K562 (cell line): ENCODE results near the gene TEX54. TPM values are rescaled to one million over a fixed set of nuclear protein-coding genes. Genes with fewer than 3 reads are reported as not detected.

Source experiments
- C11orf30 ChIP-seq: fragments of 450-650 bp; IDR thresholded peaks from 2 replicates; pipeline ENCODE4 v1.6.1; 2016; ENCODE audit warnings: low read depth, mild to moderate bottlenecking
- CGGBP1 ChIP-seq: fragments of 250-450 bp; sonication (Bioruptor Pico); IDR thresholded peaks from 2 replicates; pipeline ENCODE4 v1.9.0; 2021; ENCODE audit warnings: mild to moderate bottlenecking
- CHD1 ChIP-seq: fragments of 200-600 bp; sonication (generic); IDR thresholded peaks from one replicate; pipeline ENCODE4 v1.6.1; 2012; ENCODE audit warnings: mild to moderate bottlenecking, moderate library complexity, low read length, inconsistent platforms
- CSDE1 ChIP-seq, 2 experiments: fragments of 450-650 bp; IDR thresholded peaks; 2 replicates each; pipeline ENCODE4 v1.6.1; 2016; ENCODE audit warnings: mild to moderate bottlenecking in 1 of 2
- ELF4 ChIP-seq: fragments of 450-650 bp; formaldehyde crosslinking; IDR thresholded peaks from 2 replicates; pipeline ENCODE4 v1.4.0; 2022; ENCODE audit warnings: missing genetic modification characterization
- ESRRB ChIP-seq: fragments of 250-450 bp; sonication (Bioruptor Pico); IDR thresholded peaks from 2 replicates; pipeline ENCODE4 v1.5.0; 2020; ENCODE audit warnings: mild to moderate bottlenecking, moderate library complexity, borderline replicate concordance
- GATAD2A ChIP-seq: fragments of 450-650 bp; IDR thresholded peaks from 2 replicates; pipeline ENCODE4 v1.6.1; 2017
- ILF3 ChIP-seq: fragments of 450-650 bp; IDR thresholded peaks from 2 replicates; pipeline ENCODE4 v1.6.1; 2018; ENCODE audit warnings: antibody characterized with exemption, mild to moderate bottlenecking, moderate library complexity, borderline replicate concordance
- KDM2B ChIP-seq: fragments of 250-450 bp; sonication (Bioruptor Pico); IDR thresholded peaks from 2 replicates; pipeline ENCODE4 v1.8.0; 2021; ENCODE audit warnings: mild to moderate bottlenecking, moderate library complexity
- KLF10 ChIP-seq: fragments of 250-450 bp; sonication (Bioruptor Pico); IDR thresholded peaks from 2 replicates; pipeline ENCODE4 v1.6.1; 2021; ENCODE audit warnings: matching md5 sums
- KLF16 ChIP-seq: IDR thresholded peaks from 2 replicates; pipeline ENCODE4 v1.6.1; 2016; ENCODE audit warnings: antibody characterized with exemption
- LCOR ChIP-seq: sonication (generic); formaldehyde crosslinking; IDR thresholded peaks from 2 replicates; pipeline ENCODE4 v1.8.0; 2022; ENCODE audit warnings: mild to moderate bottlenecking, missing genetic modification reagents
- MBD2 ChIP-seq: sonication (generic); IDR thresholded peaks from 2 replicates; pipeline ENCODE4 v1.6.1; 2016; ENCODE audit warnings: low read depth, borderline replicate concordance
- RFX1 ChIP-seq: fragments of 450-650 bp; IDR thresholded peaks from 2 replicates; pipeline ENCODE4 v1.6.1; 2016; ENCODE audit warnings: mild to moderate bottlenecking, moderate library complexity
- RNF2 ChIP-seq: sonication (generic); IDR thresholded peaks from 2 replicates; pipeline ENCODE4 v1.6.1; 2016
- SIX5 ChIP-seq, 2 experiments: IDR thresholded peaks; 2 replicates each; pipeline ENCODE4 v1.6.1; 2011; ENCODE audit warnings: low read length in 2 of 2, borderline replicate concordance in 1 of 2, low read depth in 1 of 2, mild to moderate bottlenecking in 1 of 2, moderate library complexity in 1 of 2; ENCODE audit not compliant: insufficient read depth in 1 of 2
- SREBF2 ChIP-seq: sonication (generic); formaldehyde crosslinking; IDR thresholded peaks from 2 replicates; pipeline ENCODE4 v1.4.0; 2020; ENCODE audit warnings: mild to moderate bottlenecking, missing genetic modification reagents
- SRSF3 ChIP-seq: fragments of 200-400 bp; formaldehyde crosslinking; IDR thresholded peaks from 2 replicates; pipeline ENCODE4 v1.6.1; 2016; ENCODE audit warnings: mild to moderate bottlenecking, low read length, moderate library complexity; ENCODE audit not compliant: insufficient read depth
- WHSC1 ChIP-seq: IDR thresholded peaks from one replicate; pipeline ENCODE4 v1.6.1; 2012; ENCODE audit warnings: low read length, control low read depth, inconsistent platforms
- ZBTB7A ChIP-seq: IDR thresholded peaks from 2 replicates; pipeline ENCODE4 v1.6.1; 2011; ENCODE audit warnings: low read depth, mild to moderate bottlenecking, low read length, moderate library complexity, borderline replicate concordance; ENCODE audit not compliant: control insufficient read depth
- ZFX ChIP-seq: sonication (generic); formaldehyde crosslinking; IDR thresholded peaks from 2 replicates; pipeline ENCODE4 v1.8.0; 2022; ENCODE audit warnings: mild to moderate bottlenecking, missing genetic modification reagents, moderate library complexity
- ZNF124 ChIP-seq: sonication (generic); formaldehyde crosslinking; IDR thresholded peaks from 2 replicates; pipeline ENCODE4 v1.8.1; 2022; ENCODE audit warnings: missing genetic modification reagents
- polyA plus RNA-seq, 8 experiments: library from polyadenylated mRNA; depleted of rRNA in 4 of 8; stranded (reverse) in 5 of 8; unstranded in 3 of 8; fragments of >200 nt; fragmentation: Nextera tagmentation in 2 of 8; fragmentation: Illumina TruSeq in 1 of 8; extraction: Ambion mirVana in 2 of 8; extraction: Trizol in 1 of 8; gene quantifications; 2 replicates each; pipeline versions ENCODE4 v1.2.1 to v1.2.3, GENCODE V29; 2011 to 2014; ENCODE audit warnings: inconsistent platforms in 1 of 8, missing spikeins in 1 of 8
- total RNA-seq, 7 experiments: library from RNA; depleted of rRNA in 6 of 7; stranded (reverse); fragments of >200 nt in 6 of 7; fragmentation: Illumina TruSeq in 2 of 7; extraction: Trizol in 2 of 7; gene quantifications; 2 replicates each; pipeline versions ENCODE4 v1.2.1 to v1.2.3, GENCODE V29; 2011 to 2021; ENCODE audit warnings: low replicate concordance in 1 of 7
- TF ChIP-seq, protein P1 (sequence below): fragments of 450-650 bp; IDR thresholded peaks from 2 replicates; pipeline ENCODE4 v1.6.1; 2018; ENCODE audit warnings: mild to moderate bottlenecking, low read depth; ENCODE audit not compliant: partially characterized antibody
- TF ChIP-seq, protein P2 (sequence below): fragments of 450-650 bp; IDR thresholded peaks from one replicate; pipeline ENCODE4 v1.6.1; 2018; ENCODE audit warnings: mild to moderate bottlenecking, moderate library complexity; ENCODE audit not compliant: partially characterized antibody
- TF ChIP-seq, protein P3 (sequence below): sonication (generic); formaldehyde crosslinking; IDR thresholded peaks from 2 replicates; pipeline ENCODE4 v1.8.1; 2023; ENCODE audit warnings: mild to moderate bottlenecking, missing genetic modification reagents, moderate library complexity

TEX54 gene
- total and polyA plus RNA-seq, 9 of the 15 experiments (the other 6 are each of a cell fraction or from before 2014, with no cell fraction given): not detected

- TF ChIP-seq ILF3 (peak; percentile 97), LCOR (CRISPR knock-in tag) (peak; percentile 73), ELF4 (CRISPR knock-in tag) (peak; percentile 93), ZBTB7A (peak; percentile 56; the same call in 1 of the 2 replicates), KLF16 (no peak), KLF10 (CRISPR knock-in tag) (no peak), KDM2B (CRISPR knock-in tag) (peak; percentile 54; the same call in 1 of the 2 replicates), SRSF3 (no peak), ZNF124 (CRISPR knock-in tag) (no peak), RFX1 (no peak), SIX5 (IDR thresholded peaks at IDR 0.05; ENCODE audit: borderline replicate concordance in 1 of 2, insufficient read depth in 1 of 2, low read depth in 1 of 2, low read length in 2 of 2) (0 out of 4 replicates have a peak, but pooled peaks of 1 of the 2 experiments have one; percentile 19), C11orf30 (peak; percentile 41; the same call in 1 of the 2 replicates), CGGBP1 (peak; percentile 95), CHD1 (peak; percentile 95), CSDE1 (IDR thresholded peaks at IDR 0.05) (peak in 1 of 2 experiments; percentile 85; a peak in 2 of 4 replicates), SREBF2 (CRISPR knock-in tag) (peak; percentile 94; the same call in 1 of the 2 replicates), ZFX (CRISPR knock-in tag) (peak; percentile 60), GATAD2A (peak; percentile 74; the same call in 1 of the 2 replicates), MBD2 (peak; percentile 94), RNF2 (peak; percentile 93), WHSC1 (no peak), ESRRB (no peak; the same call in 1 of the 2 replicates)
- TF ChIP-seq, protein P1, sequence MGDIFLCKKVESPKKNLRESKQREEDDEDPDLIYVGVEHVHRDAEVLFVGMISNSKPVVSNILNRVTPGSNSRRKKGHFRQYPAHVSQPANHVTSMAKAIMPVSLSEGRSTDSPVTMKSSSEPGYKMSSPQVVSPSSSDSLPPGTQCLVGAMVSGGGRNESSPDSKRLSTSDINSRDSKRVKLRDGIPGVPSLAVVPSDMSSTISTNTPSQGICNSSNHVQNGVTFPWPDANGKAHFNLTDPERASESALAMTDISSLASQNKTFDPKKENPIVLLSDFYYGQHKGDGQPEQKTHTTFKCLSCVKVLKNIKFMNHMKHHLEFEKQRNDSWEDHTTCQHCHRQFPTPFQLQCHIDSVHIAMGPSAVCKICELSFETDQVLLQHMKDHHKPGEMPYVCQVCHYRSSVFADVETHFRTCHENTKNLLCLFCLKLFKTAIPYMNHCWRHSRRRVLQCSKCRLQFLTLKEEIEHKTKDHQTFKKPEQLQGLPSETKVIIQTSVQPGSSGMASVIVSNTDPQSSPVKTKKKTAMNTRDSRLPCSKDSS: no peak
- TF ChIP-seq, protein P2, sequence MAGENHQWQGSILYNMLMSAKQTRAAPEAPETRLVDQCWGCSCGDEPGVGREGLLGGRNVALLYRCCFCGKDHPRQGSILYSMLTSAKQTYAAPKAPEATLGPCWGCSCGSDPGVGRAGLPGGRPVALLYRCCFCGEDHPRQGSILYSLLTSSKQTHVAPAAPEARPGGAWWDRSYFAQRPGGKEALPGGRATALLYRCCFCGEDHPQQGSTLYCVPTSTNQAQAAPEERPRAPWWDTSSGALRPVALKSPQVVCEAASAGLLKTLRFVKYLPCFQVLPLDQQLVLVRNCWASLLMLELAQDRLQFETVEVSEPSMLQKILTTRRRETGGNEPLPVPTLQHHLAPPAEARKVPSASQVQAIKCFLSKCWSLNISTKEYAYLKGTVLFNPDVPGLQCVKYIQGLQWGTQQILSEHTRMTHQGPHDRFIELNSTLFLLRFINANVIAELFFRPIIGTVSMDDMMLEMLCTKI: no peak
- TF ChIP-seq, protein P3, sequence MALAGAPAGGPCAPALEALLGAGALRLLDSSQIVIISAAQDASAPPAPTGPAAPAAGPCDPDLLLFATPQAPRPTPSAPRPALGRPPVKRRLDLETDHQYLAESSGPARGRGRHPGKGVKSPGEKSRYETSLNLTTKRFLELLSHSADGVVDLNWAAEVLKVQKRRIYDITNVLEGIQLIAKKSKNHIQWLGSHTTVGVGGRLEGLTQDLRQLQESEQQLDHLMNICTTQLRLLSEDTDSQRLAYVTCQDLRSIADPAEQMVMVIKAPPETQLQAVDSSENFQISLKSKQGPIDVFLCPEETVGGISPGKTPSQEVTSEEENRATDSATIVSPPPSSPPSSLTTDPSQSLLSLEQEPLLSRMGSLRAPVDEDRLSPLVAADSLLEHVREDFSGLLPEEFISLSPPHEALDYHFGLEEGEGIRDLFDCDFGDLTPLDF (CRISPR knock-in tag): peak; percentile 76
These were observed 23.1 kb upstream of the TEX54 start (continued) for GRCh38 chr11:62855571-62856332.
